HTERT RPE-1 (cell line): ENCODE measurements around the gene NUDCD2.

Source experiments
- in situ Hi-C: fragments of 300-500 bp; cut with MboI; formaldehyde crosslinking; loops from 4 replicates; pipeline ENCODE4 v1.14.3; 2020; ENCODE audit warnings: low sequenced_read_pairs

The NUDCD2 gene, protein sequence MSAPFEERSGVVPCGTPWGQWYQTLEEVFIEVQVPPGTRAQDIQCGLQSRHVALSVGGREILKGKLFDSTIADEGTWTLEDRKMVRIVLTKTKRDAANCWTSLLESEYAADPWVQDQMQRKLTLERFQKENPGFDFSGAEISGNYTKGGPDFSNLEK

DNA sequence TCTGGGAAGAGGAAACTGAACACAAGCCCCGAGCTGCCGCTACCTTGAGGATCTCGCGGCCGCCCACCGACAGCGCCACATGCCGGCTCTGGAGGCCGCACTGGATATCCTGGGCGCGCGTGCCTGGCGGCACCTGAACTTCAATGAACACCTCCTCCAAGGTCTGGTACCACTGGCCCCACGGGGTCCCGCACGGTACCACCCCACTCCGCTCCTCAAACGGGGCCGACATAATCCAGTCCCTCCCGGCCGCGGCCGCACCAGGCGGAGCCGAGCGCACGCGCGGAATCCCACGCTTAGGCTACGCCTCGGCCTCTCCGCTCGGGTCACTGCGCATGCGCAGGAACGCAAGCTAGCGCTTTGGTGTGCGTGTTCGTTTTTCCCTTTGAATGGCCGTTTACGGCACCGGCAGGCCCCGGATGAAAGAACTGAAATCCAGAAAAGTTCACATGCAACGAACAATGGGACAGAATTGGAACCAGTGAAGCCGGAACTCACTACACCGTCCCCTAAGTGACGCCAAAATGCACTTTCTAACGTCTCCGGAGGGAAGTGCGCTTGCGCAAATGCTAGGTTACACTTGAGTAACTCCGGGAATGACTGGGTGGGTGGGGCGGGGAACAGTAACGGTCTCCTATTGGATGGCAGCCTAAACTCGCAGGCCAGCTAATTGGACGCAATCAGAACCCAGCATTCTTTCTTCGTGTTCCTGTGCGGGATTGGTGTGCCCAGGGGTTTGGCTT is at the start of gene NUDCD2:
Gene NUDCD2 (minus strand): TSS at position 284 of the 743 bp plus-strand sequence. CDS start 52 bp downstream, at position 232.
- in situ Hi-C loops, result no loop called here

DNA sequence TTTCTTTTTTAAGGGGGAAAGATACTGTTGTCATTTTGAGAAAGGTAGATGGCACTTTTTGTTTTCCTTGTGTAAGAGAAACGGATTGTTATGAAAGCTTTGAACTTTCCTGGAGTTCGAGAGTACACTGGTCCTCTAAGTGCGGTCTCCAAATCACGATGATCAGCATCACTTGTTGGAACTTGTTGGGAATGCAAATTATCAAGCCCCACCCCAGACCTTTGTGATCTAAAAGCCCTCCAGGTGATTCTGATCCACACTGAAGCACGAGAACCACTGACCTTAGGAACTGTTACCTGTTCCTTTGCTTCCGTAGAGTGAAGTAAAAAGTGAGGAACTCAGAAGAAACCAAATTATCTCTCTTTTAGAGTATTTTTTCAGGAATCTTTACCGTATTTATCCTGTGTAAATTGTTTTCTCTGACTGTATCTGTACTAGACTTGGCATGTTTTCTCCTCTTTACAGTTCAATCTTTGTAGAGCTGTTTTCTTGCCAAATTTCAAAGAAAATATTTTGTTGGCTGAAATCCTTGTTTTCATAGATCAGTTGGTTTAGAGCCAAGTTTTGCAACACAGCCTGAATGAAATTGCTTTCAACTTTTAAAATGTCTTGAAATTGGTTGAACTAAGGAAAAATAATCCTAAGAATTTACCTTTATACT is 49.5 kb upstream of the NUDCD2 start:
- in situ Hi-C loops, result no loop called here

DNA sequence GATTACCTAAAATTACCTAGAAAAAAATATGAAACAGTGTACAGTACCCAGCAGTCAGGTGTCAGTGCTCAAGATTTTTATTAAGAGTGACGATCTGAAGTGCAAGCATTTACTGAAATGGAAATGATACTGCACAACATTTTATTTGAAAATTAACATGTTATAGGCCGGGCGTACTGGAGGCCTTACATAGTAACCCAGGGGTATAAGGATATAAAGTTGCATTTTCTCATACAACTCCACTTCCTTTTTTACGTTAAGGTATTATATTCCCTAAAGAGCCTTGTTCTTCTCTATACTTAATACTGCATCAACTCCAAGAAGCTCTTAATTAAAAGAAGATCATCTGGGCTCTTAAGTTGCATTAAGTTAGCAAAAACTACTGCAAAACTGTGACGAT is 48.9 kb upstream of the NUDCD2 start:
- in situ Hi-C loops, result no loop called here

DNA sequence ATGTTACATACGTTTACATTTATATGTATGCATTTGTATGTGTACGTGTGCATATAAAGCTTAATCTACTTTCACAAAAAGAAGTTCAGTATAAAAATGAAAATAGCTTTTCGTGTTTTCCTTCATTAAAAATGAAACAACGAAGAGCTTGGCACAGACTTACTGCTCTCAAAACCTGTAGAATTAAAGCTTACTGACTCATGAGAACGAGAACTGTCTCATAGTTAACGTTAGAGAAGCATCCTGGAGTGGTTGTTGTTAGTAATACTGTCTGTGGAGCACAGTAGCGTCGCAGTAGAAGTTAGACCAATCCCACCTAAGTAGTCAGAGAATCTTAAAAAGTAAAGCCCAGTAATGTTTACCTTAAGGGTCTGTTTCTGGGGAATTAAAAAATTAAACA is 46.8 kb upstream of the NUDCD2 start:
- in situ Hi-C loops, result no loop called here

DNA sequence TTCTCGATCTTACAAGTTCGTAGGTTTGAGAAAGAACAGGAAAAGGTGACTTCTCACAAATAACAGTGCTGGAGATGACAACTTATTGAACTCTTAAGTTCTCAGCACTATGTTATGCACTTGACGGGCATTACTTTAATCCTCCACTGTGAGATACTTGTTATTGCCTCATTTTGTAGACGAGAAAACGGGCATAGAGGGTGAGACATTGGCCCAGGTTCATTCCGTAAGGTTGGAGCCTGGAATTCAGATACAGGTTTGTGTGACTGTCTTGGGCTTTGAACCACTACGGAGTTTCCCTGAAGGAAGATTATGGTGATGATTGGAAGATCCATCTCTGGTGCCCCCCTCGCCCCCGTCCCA is 46.2 kb upstream of the NUDCD2 start:
- in situ Hi-C loops, result no loop called here

DNA sequence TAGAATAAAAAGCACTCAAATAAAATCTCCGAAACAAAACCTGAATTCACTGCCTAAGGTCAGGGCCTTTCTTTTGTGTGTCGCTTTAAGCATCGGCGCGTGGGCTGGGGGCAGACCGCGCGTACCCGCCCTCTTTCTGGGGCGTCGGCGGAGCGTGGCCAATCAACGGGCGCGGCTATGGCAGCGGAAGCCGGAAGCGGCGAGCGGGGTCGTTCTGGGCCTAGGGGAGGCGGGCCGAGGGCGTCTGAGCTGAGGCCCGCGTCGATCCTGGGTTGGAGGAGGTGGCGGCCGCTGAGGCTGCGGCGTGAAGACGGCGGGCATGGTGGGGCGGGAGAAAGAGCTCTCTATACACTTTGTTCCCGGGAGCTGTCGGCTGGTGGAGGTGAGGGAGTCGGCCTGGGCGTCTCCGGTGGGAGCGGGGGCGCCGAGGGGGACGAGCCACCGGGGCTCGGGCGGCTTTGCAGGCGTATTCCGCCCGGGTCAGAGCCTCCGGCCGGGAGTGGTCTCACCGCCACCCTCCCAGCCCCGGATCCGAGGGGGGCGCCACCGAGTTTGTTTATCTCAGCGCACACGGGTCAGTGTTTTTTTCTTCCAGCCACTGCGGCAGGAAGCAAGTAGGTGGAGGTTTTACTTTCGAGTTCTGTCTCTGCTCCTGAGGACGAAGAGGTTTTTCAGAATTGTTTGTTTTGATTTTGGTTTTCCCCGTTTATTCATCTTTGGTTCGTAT is 45.6 kb upstream of the NUDCD2 start, which contains the start of gene MAT2B:
Gene MAT2B (plus strand): TSS at position 252 of the 727 bp plus-strand sequence. CDS start 68 bp downstream, at position 320.
- in situ Hi-C loops, result no loop called here

DNA sequence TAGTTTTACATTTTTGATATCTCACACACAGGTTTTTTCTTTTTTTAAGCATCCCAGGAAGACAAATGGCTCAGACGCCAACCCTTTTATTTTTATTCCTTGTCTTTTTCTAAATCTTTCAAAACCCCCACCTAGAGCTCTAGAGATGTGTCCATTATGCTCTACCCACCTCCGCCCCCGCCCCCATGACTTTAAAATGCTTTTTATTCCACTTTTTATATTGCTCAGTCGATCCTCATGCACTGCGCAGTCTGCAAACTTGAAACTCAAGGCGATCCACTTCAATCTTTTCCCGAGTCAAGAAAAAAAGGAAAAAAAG is 45.1 kb upstream of the NUDCD2 start:
- in situ Hi-C loops, result no loop called here

DNA sequence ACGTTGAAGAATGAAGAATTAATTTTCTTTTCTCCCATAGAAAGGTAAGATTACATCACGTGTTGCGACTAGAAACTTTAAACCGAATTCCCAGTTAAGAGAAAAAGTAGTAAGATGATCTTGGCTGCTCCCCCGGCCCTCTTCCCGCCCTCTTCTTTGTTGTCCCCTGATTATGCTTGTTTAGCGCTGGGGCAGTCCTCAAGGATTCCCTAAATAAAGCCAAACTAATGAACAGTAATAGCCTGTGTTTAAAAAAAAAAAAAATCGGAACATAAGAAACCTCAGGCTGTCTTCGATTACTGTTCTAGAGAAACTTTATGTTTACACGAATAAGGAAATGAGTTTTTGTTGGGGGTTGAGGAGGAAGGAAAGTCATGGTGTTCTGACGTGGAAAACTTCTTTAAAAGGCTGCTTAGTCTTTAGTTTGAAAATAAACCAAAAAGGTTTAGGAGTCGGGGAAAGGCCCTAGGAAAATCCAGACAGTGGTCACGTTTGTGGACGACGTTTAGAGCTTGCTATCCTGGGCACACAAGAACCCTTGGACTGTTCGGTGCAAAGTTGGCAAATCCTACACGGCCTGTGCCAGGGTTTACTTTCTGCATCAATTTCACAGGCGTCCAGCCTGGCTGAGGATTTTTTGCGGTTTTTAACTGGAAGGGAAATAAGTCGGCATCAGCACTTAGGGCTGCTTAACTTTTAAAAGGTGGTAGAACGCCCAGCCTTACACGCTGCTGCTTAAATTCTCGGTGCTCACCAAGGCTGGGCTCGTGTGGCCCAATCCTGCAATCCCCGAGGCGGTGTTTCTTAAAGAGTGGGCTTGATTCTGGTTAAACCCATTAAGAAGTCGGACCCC is 44.4 kb upstream of the NUDCD2 start:
- in situ Hi-C loops, result no loop called here

DNA sequence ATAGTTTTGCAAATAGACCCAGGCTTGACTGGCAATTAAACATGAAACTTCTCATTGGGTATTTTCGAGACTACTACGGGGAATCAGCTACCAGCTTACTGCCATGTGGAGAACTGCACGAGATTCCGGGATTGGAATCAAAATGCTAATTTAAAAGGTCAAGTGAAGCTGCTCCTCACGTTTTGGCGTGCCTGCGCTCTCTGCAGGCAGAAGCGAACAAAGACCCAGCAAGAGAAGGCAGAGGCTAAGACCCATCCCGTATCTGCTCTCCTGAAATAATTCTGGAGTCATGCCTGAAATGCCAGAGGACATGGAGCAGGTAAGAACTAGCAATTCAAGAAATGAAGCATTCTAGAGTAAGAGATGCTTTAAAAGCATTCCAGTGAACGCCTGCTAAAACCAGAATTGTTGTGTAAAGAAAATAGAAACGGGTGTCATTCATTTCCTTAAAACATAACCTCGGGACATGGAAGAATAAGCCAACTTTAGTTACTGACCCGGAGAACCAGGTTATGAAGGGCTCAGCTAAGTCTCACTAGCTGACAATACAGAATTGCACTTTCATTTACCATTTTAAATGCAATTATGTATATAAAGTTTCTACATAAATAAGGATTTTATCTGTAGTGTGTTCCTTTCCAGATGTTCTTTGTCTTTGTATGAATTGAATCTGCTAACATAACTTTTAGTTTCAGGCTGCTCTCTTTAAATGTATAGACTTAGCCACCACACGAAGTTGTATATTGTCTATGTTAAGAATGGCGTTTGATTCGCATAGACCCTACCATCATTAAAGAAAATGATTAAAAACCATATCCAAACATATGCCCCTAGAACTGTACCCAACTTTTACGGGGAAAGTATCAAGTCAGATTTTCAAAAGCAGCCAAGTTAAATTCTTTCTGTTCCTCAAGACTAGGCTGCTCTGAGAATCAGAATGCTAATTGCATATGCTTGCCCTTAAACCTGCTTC is 43.5 kb upstream of the NUDCD2 start:
- in situ Hi-C loops, result no loop called here

DNA sequence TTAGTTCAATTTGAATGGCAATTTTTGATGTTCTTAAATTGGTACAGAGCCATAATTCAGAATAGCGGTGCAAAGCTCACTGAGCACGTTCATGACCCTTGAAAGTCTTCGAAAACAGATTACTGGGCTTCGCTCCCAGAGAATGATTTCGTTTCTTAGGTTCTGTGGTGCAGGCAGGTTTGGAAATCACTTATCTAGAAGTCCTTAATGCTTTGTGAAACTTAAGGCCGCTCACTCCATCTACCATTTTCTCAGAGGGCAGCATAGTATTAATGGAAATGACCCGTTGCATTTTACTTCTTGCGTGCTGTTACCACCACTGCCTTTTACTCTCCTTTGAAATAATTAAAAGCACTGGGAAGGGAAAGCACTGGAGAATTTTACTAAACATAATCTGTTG is 42.6 kb upstream of the NUDCD2 start:
- in situ Hi-C loops, result no loop called here

DNA sequence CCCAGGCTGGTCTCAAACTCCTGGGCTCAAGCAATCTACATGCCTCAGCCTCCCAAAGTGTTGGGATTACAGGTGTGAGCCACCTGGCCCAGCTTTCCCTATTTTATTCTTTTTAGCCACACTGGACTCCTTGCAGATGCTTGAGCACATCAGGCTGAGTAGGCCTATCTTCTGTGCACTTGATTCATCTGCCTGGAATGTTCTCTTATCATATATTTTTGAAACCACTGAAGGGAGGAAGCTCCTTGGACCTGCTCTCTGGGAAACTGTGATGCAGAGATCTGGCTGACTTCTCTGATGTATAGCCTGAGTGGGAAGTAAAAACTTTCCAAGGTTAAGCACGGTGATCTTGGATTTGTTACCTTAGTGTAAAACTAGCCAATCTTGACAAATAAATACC is 39.0 kb upstream of the NUDCD2 start:
- in situ Hi-C loops, result no loop called here

DNA sequence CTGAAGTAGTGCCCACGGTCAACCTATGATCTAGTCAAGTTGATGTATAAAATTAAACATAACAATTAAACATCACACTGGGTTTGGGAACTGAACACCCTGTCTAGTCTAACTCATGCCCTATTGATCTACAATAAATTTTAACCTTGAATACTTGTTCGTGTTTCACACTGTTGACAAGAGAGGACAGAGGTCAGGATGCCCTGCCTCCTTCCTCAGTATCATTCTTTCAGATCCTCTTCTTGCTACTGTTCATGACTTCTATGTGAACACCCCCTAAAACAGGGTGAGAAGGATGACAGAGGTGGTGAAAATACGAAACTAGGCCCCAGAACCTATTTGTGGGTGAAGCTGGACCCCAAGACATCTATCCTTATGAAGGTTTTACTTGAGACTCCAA is 37.4 kb upstream of the NUDCD2 start:
- in situ Hi-C loops, result no loop called here

DNA sequence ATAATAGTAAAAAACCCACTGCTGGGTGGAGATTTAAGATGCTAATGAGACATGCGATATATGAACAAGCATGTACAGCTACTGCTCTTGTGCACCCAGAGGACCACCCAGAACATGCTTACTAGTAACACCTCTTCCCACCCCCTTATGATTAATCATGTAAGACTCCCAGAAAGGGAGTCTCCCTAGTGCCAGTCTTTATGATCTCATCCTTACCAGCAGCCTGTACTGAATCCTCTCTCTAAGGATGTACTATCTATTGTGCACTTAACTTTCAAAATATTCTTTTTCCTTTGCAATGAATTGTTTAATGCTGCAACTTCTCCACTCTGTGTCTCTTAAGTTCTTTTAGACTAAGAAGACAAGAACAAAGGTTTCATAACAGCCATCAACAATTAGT is 36.4 kb upstream of the NUDCD2 start:
- in situ Hi-C loops, result no loop called here

DNA sequence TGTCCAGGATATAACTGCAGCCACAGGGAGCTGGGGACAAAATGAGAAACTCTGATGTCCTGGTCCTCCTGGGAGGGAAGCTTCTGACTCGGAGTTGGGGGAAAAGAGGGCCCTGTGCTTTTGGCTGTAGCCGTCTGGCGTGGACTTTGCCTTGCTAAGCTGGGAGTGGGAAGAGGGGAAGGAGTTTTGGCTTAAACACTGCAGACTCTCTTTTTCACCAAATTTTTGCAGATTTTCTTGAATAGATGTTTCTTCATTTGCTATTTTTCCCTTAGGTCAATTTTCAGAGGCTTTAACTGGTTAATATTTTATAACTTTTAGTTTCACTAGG is 29.8 kb upstream of the NUDCD2 start:
- in situ Hi-C loops, result no loop called here

DNA sequence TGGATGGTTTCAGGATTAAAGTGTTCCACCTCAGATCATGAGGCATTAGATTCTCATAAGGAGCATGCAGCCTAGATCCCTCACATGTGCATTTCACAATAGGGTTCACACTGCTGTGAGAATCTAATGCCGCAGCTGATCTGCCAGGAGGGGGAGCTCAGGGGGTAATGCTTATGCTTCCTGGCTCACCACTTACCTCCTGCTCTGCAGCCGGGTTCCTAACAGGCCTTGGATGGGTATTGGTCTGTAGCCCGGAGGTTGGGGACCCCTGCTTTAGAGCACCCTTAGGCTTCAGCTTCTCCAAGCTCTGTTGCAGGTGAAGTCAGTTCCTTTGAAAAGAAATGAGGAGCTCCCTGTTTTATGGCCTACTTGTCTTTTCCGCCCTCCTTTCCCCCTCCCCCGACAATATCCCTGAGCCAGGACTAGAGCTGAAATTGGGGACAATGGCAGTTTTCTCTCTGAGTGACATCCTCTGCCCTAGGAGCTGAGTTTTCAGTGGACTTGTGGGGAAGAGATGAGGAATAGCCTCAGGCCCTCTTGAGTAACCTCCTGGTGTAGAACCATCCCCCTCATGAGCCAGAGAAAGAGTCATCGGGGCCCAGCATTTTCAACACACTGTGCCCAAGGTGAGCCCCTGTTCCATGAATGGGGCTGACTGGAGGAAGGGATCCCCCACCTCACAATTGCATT is 29.3 kb upstream of the NUDCD2 start:
- in situ Hi-C loops, result no loop called here

DNA sequence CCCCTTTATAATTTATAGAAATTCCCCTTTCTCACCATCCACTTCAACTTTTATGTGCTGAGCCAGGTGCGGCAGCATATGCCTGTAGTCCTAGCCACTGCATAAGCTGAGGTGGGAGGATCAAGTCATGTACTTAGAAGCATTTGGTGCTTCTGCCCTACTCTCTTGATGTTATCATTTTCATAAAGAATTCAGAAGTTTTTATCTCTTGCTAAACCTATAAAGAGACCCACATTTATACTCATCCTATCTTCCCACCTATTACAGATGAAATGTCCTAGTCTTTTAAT is 19.0 kb upstream of the NUDCD2 start:
- in situ Hi-C loops, result no loop called here

DNA sequence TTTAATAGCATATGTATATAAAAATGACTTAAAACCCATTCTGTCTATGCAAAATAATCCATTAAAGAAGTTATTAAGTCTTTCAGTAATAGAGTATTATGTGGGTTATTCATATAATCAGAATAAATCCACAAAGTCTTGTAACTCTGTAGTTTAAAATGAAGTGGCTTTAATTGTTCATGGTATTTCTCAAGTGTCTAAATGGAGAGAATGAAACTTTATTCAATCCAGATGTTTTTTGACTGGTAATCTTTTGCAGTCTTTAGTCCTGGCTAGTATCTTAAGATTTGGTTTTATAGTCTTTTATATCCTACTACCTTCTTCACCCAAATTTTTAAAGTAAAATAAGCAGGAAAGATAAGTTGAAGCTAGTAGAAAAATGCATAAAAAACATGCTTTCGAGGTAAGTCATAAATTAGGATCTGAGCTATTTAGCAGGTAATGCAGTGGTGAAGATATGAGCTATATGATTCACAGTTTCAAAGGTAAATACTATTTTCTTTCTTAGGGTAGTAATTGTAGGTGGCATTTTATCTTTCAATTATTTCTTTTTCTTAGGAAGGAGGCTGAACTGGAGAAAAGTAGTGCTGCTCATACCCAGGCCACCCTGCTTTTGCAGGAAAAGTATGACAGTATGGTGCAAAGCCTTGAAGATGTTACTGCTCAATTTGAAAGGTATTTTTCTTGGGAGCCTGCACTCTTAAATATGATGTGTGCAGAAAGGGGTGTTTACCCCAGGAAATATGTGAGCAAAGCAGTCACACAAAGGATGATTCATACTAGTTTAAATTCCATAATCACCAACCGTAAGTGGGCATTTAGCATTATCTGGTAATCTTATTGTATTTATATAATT is 18.5 kb upstream of the NUDCD2 start:
- in situ Hi-C loops, result no loop called here

DNA sequence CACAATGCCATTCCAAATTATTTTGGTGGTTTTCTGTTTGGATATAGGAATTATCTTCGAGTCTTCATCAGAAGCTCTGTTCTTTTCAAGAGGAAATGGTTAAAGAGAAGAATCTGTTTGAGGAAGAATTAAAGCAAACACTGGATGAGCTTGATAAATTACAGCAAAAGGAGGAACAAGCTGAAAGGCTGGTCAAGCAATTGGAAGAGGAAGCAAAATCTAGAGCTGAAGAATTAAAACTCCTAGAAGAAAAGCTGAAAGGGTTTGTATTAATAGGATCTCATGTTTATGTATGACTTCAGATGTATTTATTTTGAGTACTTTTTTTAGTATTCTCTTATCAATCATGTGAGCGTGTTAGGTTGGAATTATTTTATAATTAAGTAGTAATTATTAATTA is 15.5 kb upstream of the NUDCD2 start:
- in situ Hi-C loops, result no loop called here
